Measurements from ENCODE around the gene TCERG1.

DNA sequence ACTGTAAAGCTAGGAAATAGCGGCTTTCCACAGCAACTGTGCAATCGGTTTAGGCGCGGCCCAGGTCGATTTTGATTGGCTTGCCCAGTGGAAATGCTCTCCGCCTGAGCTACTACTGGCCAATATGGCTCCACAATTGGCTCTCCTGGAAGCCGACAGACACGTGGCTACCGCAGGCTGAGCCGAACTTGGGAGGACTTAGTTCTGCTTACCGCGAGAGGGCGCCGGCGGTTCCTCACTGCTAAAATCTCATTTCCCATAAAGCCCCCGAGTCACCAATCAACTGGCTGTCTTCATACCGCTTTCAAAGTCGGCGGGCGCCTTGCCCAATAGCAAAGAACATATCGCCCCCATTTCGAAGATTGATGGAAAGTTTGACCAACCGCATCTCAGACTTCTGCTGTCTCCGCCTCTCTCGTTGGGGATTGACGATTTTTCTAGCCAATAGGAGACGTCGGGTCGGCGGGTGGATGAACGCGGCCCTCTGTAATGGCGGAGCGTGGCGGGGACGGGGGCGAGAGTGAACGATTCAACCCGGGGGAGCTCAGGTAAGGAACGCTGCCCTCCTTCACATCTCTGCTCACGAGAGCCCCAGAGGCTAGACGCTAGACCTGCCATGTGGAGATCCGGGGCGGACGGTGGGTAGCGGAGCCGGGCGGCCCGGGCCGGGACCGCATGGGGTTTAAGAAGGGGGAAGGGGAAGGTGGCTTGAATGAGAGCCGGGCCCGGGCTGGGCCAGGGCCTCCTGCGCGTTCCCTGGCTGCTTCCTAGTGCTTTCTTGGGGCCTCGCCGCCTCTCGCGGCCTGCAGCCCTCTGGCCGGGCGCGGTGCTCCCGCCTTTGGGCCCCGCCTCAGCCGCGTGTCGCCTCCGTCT lies at the start of gene TCERG1:
- TF ChIP-seq, protein P1, sequence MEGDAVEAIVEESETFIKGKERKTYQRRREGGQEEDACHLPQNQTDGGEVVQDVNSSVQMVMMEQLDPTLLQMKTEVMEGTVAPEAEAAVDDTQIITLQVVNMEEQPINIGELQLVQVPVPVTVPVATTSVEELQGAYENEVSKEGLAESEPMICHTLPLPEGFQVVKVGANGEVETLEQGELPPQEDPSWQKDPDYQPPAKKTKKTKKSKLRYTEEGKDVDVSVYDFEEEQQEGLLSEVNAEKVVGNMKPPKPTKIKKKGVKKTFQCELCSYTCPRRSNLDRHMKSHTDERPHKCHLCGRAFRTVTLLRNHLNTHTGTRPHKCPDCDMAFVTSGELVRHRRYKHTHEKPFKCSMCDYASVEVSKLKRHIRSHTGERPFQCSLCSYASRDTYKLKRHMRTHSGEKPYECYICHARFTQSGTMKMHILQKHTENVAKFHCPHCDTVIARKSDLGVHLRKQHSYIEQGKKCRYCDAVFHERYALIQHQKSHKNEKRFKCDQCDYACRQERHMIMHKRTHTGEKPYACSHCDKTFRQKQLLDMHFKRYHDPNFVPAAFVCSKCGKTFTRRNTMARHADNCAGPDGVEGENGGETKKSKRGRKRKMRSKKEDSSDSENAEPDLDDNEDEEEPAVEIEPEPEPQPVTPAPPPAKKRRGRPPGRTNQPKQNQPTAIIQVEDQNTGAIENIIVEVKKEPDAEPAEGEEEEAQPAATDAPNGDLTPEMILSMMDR (IDR thresholded peaks at IDR 0.05): peak; percentile 84
- TF ChIP-seq EZH2 (IDR thresholded peaks at IDR 0.05): peak; percentile 38
